ENCODE measurements around the gene TUT7. TPM values are rescaled to one million over a fixed set of nuclear protein-coding genes. Genes with fewer than 3 reads are reported as not detected.
"Not testable (repeated sequence)": the region's sequence is repeated elsewhere in the genome, so short reads cannot be mapped to it uniquely, and the experiment has no call there.

TUT7 gene
- total RNA-seq, 4 donors from 2014 or later = 64.4 to 147 (median 82.1) TPM

GRCh38 chr9:86303316-86303975, 50.8 kb downstream of the TUT7 start:
- H3K4me3 ChIP-seq = no peak overlapping the region
- H3K9me3 ChIP-seq = no peaks in the 10 kb centered on the region
- H3K27me3 ChIP-seq = no peaks in the 10 kb centered on the region
- TF ChIP-seq CTCF (IDR thresholded peaks at IDR 0.05) (no peak), POLR2A (IDR thresholded peaks at IDR 0.05) (no peak), EP300 (IDR thresholded peaks at IDR 0.05) (no peak), POLR2AphosphoS5 (IDR thresholded peaks at IDR 0.05) (no peak)
- 76% methylated on average over 4 of the region's 4 CpGs for WGBS
- H3K36me3 ChIP-seq = peaks cover 99% of the 10 kb centered on the region
- H3K27ac ChIP-seq = no peak overlapping the region
- no peaks in the 10 kb centered on the region for H3K4me1 ChIP-seq
- no peak for DNase-seq (ENCODE audit: low spot score in 2 of 2)

GRCh38 chr9:86301686-86302085, 52.5 kb downstream of the TUT7 start:
- DNase-seq (ENCODE audit: low spot score in 2 of 2) = no peak
- Histone ChIP-seq H3K27me3 (no peaks in the 10 kb centered on the region), H3K36me3 (peaks cover 98% of the 10 kb centered on the region), H3K4me3 (no peak overlapping the region), H3K4me1 (no peaks in the 10 kb centered on the region), H3K27ac (no peak overlapping the region), H3K9me3 (no peaks in the 10 kb centered on the region)
- TF ChIP-seq POLR2AphosphoS5 (IDR thresholded peaks at IDR 0.05) (no peak), EP300 (IDR thresholded peaks at IDR 0.05) (no peak), CTCF (IDR thresholded peaks at IDR 0.05) (no peak), POLR2A (IDR thresholded peaks at IDR 0.05) (no peak)
- WGBS = 54% methylated on average over 1 of the region's 1 CpG

- TF ChIP-seq POLR2AphosphoS5 (IDR thresholded peaks at IDR 0.05) (no peak), EP300 (IDR thresholded peaks at IDR 0.05) (no peak), CTCF (IDR thresholded peaks at IDR 0.05) (no peak), POLR2A (IDR thresholded peaks at IDR 0.05) (no peak)
- no peak for DNase-seq (ENCODE audit: low spot score in 2 of 2)
- no peak overlapping the region for H3K4me3 ChIP-seq
- H3K27ac ChIP-seq = no peak overlapping the region
- H3K27me3 ChIP-seq = no peaks in the 10 kb centered on the region
- H3K36me3 ChIP-seq = peaks cover 96% of the 10 kb centered on the region
- WGBS = 92% methylated on average over 2 of the region's 2 CpGs
- no peaks in the 10 kb centered on the region for H3K4me1 ChIP-seq
- H3K9me3 ChIP-seq = no peaks in the 10 kb centered on the region
Measured at GRCh38 chr9:86300701-86301100, 53.5 kb downstream of the TUT7 start.

- Histone ChIP-seq H3K4me1 (no peaks in the 10 kb centered on the region), H3K27me3 (no peaks in the 10 kb centered on the region), H3K36me3 (peaks cover 78% of the 10 kb centered on the region), H3K27ac (no peak overlapping the region), H3K9me3 (no peaks in the 10 kb centered on the region), H3K4me3 (no peak overlapping the region)
- DNase-seq (ENCODE audit: low spot score in 2 of 2) = no peak
- 89% methylated on average over 11 of the region's 11 CpGs for WGBS
- TF ChIP-seq POLR2AphosphoS5 (IDR thresholded peaks at IDR 0.05) = no peak
- TF ChIP-seq CTCF (IDR thresholded peaks at IDR 0.05) = no peak
- no peak for TF ChIP-seq EP300 (IDR thresholded peaks at IDR 0.05)
- TF ChIP-seq POLR2A (IDR thresholded peaks at IDR 0.05) = no peak
Measured at GRCh38 chr9:86298873-86299272, 55.3 kb downstream of the TUT7 start.

- DNase-seq (ENCODE audit: low spot score in 2 of 2); H3K4me3 ChIP-seq; H3K27me3 ChIP-seq; H3K4me1 ChIP-seq; H3K9me3 ChIP-seq; H3K27ac ChIP-seq: not testable (repeated sequence)
- peaks cover 16% of the 10 kb centered on the region for H3K36me3 ChIP-seq
- 87% methylated on average over 6 of the region's 6 CpGs for WGBS
Measured at GRCh38 chr9:86290341-86290740, 63.9 kb downstream of the TUT7 start.
